ENCODE measurements around the gene KRT23. TPM values are rescaled to one million over a fixed set of nuclear protein-coding genes. Genes with fewer than 3 reads are reported as not detected.
A peak's percentile ranks its signal among the peaks of the same experiment; 100 is the strongest.

Gene KRT23
- total and polyA plus RNA-seq, 2 experiments from 2014 or later, result not detected

GRCh38 chr17:40884708-40885512, 52.5 kb downstream of the KRT23 start, which contains the start of gene KRT20:
TSS of gene KRT20 (minus strand) at chr17:40885242. CDS start at chr17:40885185, 57 bp downstream.
- no peak within 1 kb of the TSS for H3K4me3 Mint-ChIP-seq
- ATAC-seq, result no peak; the same call in 2 of the 3 replicates

GRCh38 chr17:40883626-40884334, 53.7 kb downstream of the KRT23 start:
- H3K27me3 Mint-ChIP-seq (ENCODE audit: insufficient read depth, low read depth, poor library complexity), result no peaks in the 10 kb centered on the region
- H3K79me2 ChIP-seq (replicated peaks; ENCODE audit: insufficient read depth), result no peaks in the 10 kb centered on the region
- no peak overlapping the region for H3K27ac Mint-ChIP-seq
- H3K4me2 ChIP-seq, result no peak overlapping the region
- H3K9me3 Mint-ChIP-seq, result no peaks in the 10 kb centered on the region
- no peaks in the 10 kb centered on the region for H3K36me3 Mint-ChIP-seq (ENCODE audit: low read depth)
- H3F3A ChIP-seq (replicated peaks; ENCODE audit: low read depth), result no peaks in the 10 kb centered on the region
- H3K4me1 Mint-ChIP-seq, result no peaks in the 10 kb centered on the region
- H3K4me3 ChIP-seq, result no peak overlapping the region
- no peak overlapping the region for H3K27ac ChIP-seq (ENCODE audit: low read depth)
- no peaks in the 10 kb centered on the region for H3K27me3 ChIP-seq (ENCODE audit: insufficient read depth)
- no peak overlapping the region for H3K4me3 Mint-ChIP-seq
- H3K36me3 ChIP-seq (ENCODE audit: insufficient read depth), result no peaks in the 10 kb centered on the region
- ATAC-seq (no peak), DNase-seq (ENCODE audit: low spot score) (no peak)
- H3K9me2 ChIP-seq (ENCODE audit: insufficient read depth), result no peaks in the 10 kb centered on the region; the same call in 1 of the 2 replicates
- H2AFZ ChIP-seq, result no peak overlapping the region
- H4K20me1 ChIP-seq (replicated peaks; ENCODE audit: insufficient read depth), result no peaks in the 10 kb centered on the region
- no peaks in the 10 kb centered on the region for H3K4me1 ChIP-seq (ENCODE audit: insufficient read depth)
- TF ChIP-seq CTCF (conservative IDR thresholded peaks at IDR 0.05; ENCODE audit: low read depth in 2 of 2) (no peak), JUNB (IDR thresholded peaks at IDR 0.05; ENCODE audit: unreplicated experiment) (no peak), ZNF114 (CRISPR knock-in tag; IDR thresholded peaks at IDR 0.05) (no peak), EZH2phosphoT487 (IDR thresholded peaks at IDR 0.05; ENCODE audit: unreplicated experiment) (no peak), CREB1 (CRISPR knock-in tag; IDR thresholded peaks at IDR 0.05; ENCODE audit: low read depth) (no peak), NANOG (IDR thresholded peaks at IDR 0.05; ENCODE audit: borderline replicate concordance) (no peak), REST (IDR thresholded peaks at IDR 0.05; ENCODE audit: unreplicated experiment) (no peak), POLR2AphosphoS5 (IDR thresholded peaks at IDR 0.05; ENCODE audit: low read depth) (no peak)

More at GRCh38 chr17:40884708-40885512, 52.5 kb downstream of the KRT23 start, which contains the start of gene KRT20:
- no peaks in the 10 kb centered on the region for H3K36me3 ChIP-seq (ENCODE audit: insufficient read depth)
- no peaks in the 10 kb centered on the region for H3K4me1 Mint-ChIP-seq
- no peak within 1 kb of the TSS for H3K4me3 ChIP-seq
- H3K27ac Mint-ChIP-seq, result no peak within 1 kb of the TSS
- H3K4me1 ChIP-seq (ENCODE audit: insufficient read depth), result no peaks in the 10 kb centered on the region
- peak within 1 kb of the TSS; percentile 70; the same call in 1 of the 2 replicates for H2AFZ ChIP-seq
- H3K9me3 Mint-ChIP-seq, result no peaks in the 10 kb centered on the region
- no peaks in the 10 kb centered on the region for H3K36me3 Mint-ChIP-seq (ENCODE audit: low read depth)
- H3K4me2 ChIP-seq, result no peak within 1 kb of the TSS
- no peaks in the 10 kb centered on the region for H3K27me3 Mint-ChIP-seq (ENCODE audit: insufficient read depth, low read depth, poor library complexity)
- H4K20me1 ChIP-seq (replicated peaks; ENCODE audit: insufficient read depth), result no peaks in the 10 kb centered on the region
- TF ChIP-seq ZNF331 (CRISPR knock-in tag; IDR thresholded peaks at IDR 0.05; ENCODE audit: low read depth), result no peak
- peak in 1 of 2 experiments; percentile 34; a peak in 1 of 4 replicates for TF ChIP-seq CTCF (conservative IDR thresholded peaks at IDR 0.05; ENCODE audit: low read depth in 2 of 2)
- no peaks in the 10 kb centered on the region for H3K79me2 ChIP-seq (replicated peaks; ENCODE audit: insufficient read depth)
- peak; percentile 63 for DNase-seq (ENCODE audit: low spot score)
- no peaks in the 10 kb centered on the region for H3K27me3 ChIP-seq (ENCODE audit: insufficient read depth)
- H3F3A ChIP-seq (replicated peaks; ENCODE audit: low read depth), result no peaks in the 10 kb centered on the region
- H3K9me2 ChIP-seq (ENCODE audit: insufficient read depth), result no peaks in the 10 kb centered on the region
- no peak within 1 kb of the TSS for H3K27ac ChIP-seq (ENCODE audit: low read depth)

Data from GM23338 (cell line).